HG03442 (cell line): ENCODE data around the gene SAP25.
"Not testable (repeated sequence)": the region's sequence is repeated elsewhere in the genome, so short reads cannot be mapped to it uniquely, and the experiment has no call there.

Source experiments
- ATAC-seq: cut with Tn5 transposase; IDR thresholded peaks from one replicate; pipeline ENCODE4 v1.9.1; 2021; ENCODE audit warnings: mild to moderate bottlenecking, moderate library complexity; ENCODE audit not compliant: unreplicated experiment

The SAP25 gene

GRCh38 chr7:100538654-100539435 lies 34.9 kb downstream of the SAP25 start, which contains the start of gene AGFG2:
Gene AGFG2 (plus strand): TSS chr7:100539203. CDS start chr7:100539347, 144 bp downstream.
- ATAC-seq, result peak; percentile 93

- no peak for ATAC-seq
These were observed 35.4 kb downstream of the SAP25 start for GRCh38 chr7:100538348-100538653.

GRCh38 chr7:100536695-100537094 lies 37.0 kb downstream of the SAP25 start:
- not testable (repeated sequence) for ATAC-seq

GRCh38 chr7:100535982-100536381 lies 37.7 kb downstream of the SAP25 start:
- ATAC-seq, result not testable (repeated sequence)

GRCh38 chr7:100532165-100533022 lies 41.3 kb downstream of the SAP25 start:
- no peak for ATAC-seq

- not testable (repeated sequence) for ATAC-seq
These were observed 45.4 kb downstream of the SAP25 start for GRCh38 chr7:100528108-100528866.

- not testable (repeated sequence) for ATAC-seq
These were observed 50.5 kb downstream of the SAP25 start for GRCh38 chr7:100523192-100523591.
